ENCODE data around the gene RAB42.

- TF ChIP-seq ZNF274 (IDR thresholded peaks at IDR 0.05; ENCODE audit: low read depth, low read length) (no peak), SUZ12 (IDR thresholded peaks at IDR 0.05; ENCODE audit: extremely low read depth, insufficient read depth, insufficient read length) (no peak), YY1 (IDR thresholded peaks at IDR 0.05; ENCODE audit: insufficient read depth, insufficient read length) (no peak)
Measured at GRCh38 chr1:28573564-28573963, 18.5 kb upstream of the RAB42 start.
